Nephron progenitor cell (in vitro differentiated cells): ENCODE measurements around the gene ODF4.
A peak's percentile ranks its signal among the peaks of the same experiment; 100 is the strongest.

ENCODE experiments used
- DNase-seq: peaks from one replicate; pipeline ENCODE4 v3.0.0; 2021
- H3K27ac Mint-ChIP-seq: 2 replicates; pipeline ENCODE4 v1.8.0; 2021; ENCODE audit warnings: mild to moderate bottlenecking, moderate library complexity, mixed read lengths
- H3K27me3 Mint-ChIP-seq: 2 replicates; pipeline ENCODE4 v1.8.0; 2021; ENCODE audit warnings: mild to moderate bottlenecking, low read depth, mixed read lengths; ENCODE audit not compliant: poor library complexity
- H3K36me3 Mint-ChIP-seq: 2 replicates; pipeline ENCODE4 v1.8.0; 2021; ENCODE audit warnings: low read depth, mixed read lengths
- H3K4me1 Mint-ChIP-seq: 2 replicates; pipeline ENCODE4 v1.8.0; 2021; ENCODE audit warnings: mixed read lengths
- H3K4me3 Mint-ChIP-seq: 2 replicates; pipeline ENCODE4 v1.8.0; 2021; ENCODE audit warnings: mild to moderate bottlenecking, moderate library complexity, mixed read lengths
- H3K9me3 Mint-ChIP-seq: 2 replicates; pipeline ENCODE4 v1.8.0; 2021; ENCODE audit warnings: mild to moderate bottlenecking, moderate library complexity, mixed read lengths
- TF ChIP-seq, protein P1 (sequence below): fragments of 200-600 bp; sonication (generic); IDR thresholded peaks from 2 replicates; pipeline ENCODE4 v1.5.0; 2021; ENCODE audit warnings: antibody characterized with exemption

Gene ODF4, protein sequence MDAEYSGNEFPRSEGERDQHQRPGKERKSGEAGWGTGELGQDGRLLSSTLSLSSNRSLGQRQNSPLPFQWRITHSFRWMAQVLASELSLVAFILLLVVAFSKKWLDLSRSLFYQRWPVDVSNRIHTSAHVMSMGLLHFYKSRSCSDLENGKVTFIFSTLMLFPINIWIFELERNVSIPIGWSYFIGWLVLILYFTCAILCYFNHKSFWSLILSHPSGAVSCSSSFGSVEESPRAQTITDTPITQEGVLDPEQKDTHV

DNA sequence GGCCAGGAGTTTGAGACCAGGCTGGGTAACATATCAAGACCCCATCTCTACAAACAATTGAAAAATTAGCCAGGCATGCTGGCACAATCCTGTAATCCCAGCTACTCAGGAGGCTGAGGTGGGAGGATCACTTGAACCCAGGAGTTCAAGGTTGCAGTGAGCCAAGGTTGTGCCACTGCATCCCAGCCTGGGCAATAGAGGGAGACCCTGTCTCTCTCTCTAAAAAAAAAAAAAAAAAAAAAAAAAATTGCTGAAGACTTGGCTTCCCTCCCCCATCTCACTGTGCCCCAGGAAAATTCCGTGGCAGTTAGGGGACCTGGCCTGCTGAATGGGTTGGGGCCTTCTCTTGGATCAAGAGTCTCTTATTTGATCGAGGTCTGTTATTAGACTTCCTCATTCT is at the start of gene ODF4:
Gene ODF4, plus strand, starts transcription at position 301 of the 400 bp plus-strand sequence. CDS start 212 bp downstream, outside the sequence.
- H3K27ac Mint-ChIP-seq: peak within 1 kb of the TSS; percentile 41
- H3K4me3 Mint-ChIP-seq: no peak within 1 kb of the TSS
- DNase-seq: no peak
- H3K27me3 Mint-ChIP-seq: peaks cover 4% of the 10 kb centered on the region
- H3K36me3 Mint-ChIP-seq: no peaks in the 10 kb centered on the region
- no peaks in the 10 kb centered on the region for H3K9me3 Mint-ChIP-seq
- TF ChIP-seq, protein P1, sequence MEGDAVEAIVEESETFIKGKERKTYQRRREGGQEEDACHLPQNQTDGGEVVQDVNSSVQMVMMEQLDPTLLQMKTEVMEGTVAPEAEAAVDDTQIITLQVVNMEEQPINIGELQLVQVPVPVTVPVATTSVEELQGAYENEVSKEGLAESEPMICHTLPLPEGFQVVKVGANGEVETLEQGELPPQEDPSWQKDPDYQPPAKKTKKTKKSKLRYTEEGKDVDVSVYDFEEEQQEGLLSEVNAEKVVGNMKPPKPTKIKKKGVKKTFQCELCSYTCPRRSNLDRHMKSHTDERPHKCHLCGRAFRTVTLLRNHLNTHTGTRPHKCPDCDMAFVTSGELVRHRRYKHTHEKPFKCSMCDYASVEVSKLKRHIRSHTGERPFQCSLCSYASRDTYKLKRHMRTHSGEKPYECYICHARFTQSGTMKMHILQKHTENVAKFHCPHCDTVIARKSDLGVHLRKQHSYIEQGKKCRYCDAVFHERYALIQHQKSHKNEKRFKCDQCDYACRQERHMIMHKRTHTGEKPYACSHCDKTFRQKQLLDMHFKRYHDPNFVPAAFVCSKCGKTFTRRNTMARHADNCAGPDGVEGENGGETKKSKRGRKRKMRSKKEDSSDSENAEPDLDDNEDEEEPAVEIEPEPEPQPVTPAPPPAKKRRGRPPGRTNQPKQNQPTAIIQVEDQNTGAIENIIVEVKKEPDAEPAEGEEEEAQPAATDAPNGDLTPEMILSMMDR: no peak
- H3K4me1 Mint-ChIP-seq: peaks cover 23% of the 10 kb centered on the region

DNA sequence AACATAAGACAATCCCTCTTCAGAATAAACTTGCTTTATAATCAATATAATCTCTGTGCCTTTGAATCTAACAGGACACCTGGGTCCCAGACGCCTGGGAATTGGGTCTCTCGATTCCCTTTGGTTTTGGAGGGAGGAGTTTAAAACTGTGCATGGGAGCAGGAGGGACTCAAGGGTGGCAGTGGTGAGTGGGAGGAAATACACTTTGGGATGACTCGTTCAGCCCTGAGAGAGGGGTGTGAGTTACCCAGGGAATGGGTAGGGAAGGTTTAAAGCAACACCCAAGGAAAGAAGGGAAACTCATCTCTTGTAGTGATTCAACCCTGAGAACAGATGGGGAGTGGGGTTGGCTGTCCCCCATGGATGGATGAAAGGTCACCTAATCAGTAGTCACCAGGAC is 49.6 kb upstream of the ODF4 start:
- H3K27ac Mint-ChIP-seq: peak overlapping the region; percentile 70
- no peak for DNase-seq
- H3K27me3 Mint-ChIP-seq: no peaks in the 10 kb centered on the region
- H3K4me3 Mint-ChIP-seq: peak overlapping the region; percentile 90
- H3K9me3 Mint-ChIP-seq: no peaks in the 10 kb centered on the region
- TF ChIP-seq, protein P1: no peak
- H3K4me1 Mint-ChIP-seq: peaks cover 40% of the 10 kb centered on the region
- peaks cover 6% of the 10 kb centered on the region for H3K36me3 Mint-ChIP-seq

DNA sequence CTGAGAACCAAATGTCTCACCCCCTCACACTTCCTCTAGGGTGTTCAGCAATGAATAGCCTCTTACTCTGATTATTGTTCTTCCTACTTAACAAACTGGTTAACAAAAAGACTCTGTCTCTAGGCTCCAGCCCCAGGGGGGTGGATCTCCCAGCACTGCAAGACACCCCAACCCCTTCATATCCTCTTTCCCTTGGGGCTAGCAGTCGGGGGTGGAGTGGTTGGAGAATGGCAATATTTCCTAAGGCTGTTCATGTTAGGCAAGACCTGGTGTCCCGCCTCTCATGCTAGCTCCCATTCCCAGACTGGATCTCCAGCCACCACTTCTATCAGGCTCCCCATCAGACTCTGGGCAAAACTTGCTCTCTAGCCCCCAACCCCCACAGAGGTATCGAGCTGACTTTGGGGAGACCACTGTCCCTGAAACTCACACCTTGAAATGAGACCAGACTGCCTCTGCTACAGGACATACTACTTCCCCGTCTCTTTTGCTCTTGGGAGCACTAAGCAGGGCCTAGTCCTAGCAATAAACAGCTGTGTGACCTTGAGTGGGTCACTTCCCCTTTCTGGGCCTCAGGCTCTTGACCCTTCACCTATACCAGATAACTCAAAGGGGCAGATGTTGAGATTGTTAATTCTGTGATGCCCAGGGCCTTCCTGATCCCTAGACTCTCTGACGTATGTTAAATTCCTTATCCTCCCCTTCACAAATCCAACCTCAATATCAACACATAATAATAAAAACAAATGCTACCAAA is 46.8 kb upstream of the ODF4 start:
- Mint-ChIP-seq H3K4me1 (peaks cover 41% of the 10 kb centered on the region), H3K9me3 (no peaks in the 10 kb centered on the region), H3K4me3 (no peak overlapping the region), H3K27me3 (no peaks in the 10 kb centered on the region), H3K36me3 (peaks cover 6% of the 10 kb centered on the region), H3K27ac (no peak overlapping the region)
- no peak for DNase-seq
- TF ChIP-seq, protein P1: no peak

DNA sequence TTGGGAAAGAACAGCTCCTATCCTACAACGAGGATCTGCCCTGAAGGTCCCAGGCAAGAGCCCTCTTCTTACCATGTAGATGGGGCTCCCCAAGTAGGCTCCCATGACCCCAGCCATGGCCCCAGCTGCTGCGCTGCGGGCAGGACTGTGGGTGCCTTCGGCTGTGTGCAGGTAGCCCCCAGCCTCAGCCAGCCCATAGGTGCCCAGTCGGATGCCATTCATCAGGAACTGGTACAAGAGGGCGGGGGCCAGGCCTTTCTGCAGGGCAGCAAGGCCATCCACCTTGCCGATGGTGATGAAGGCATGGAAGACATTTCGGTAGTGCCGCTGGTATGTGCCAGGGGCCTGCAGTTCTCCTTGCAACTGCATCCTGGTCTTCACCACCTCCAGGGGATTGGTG is 45.3 kb upstream of the ODF4 start:
- Mint-ChIP-seq H3K4me3 (peak overlapping the region; percentile 77), H3K27ac (no peak overlapping the region), H3K9me3 (no peaks in the 10 kb centered on the region), H3K36me3 (peaks cover 6% of the 10 kb centered on the region), H3K27me3 (no peaks in the 10 kb centered on the region), H3K4me1 (peaks cover 33% of the 10 kb centered on the region)
- TF ChIP-seq, protein P1: no peak
- DNase-seq: no peak

DNA sequence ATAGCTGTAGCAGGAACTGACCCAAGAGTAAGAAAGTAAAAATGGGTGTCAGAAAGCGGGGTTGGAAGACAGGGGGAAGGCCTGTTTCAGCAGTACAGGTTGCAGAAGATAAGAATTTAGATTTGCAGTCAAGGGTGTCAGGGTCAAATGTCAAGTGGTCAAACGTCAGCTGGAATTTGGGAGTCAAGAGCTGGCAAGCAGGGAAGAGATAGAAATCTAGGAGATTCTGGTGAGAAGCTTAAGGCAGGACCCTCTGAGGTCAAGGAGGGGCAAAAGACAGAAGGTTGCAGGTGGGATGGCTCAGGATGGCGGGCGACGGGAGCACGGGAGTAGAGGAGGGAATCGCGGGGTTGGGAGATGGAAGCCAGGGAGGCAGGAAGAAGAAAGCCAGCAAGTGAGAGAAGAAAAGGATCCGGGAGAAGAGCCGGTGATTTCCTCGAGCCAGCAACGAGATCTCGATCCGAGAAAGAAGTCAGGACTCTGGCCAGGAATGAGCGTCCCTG is 44.8 kb upstream of the ODF4 start:
- Mint-ChIP-seq H3K4me3 (peak overlapping the region; percentile 77), H3K9me3 (no peaks in the 10 kb centered on the region), H3K4me1 (peaks cover 28% of the 10 kb centered on the region), H3K36me3 (peaks cover 6% of the 10 kb centered on the region), H3K27me3 (no peaks in the 10 kb centered on the region), H3K27ac (peak overlapping the region; percentile 61)
- TF ChIP-seq, protein P1: no peak
- DNase-seq: no peak
